ENCODE measurements around the gene OR2D2. TPM values are rescaled to one million over a fixed set of nuclear protein-coding genes. Genes with fewer than 3 reads are reported as not detected.
"Not testable (repeated sequence)": the region's sequence is repeated elsewhere in the genome, so short reads cannot be mapped to it uniquely, and the experiment has no call there.

The OR2D2 gene
- total RNA-seq, 4 donors from 2014 or later, result not detected

DNA sequence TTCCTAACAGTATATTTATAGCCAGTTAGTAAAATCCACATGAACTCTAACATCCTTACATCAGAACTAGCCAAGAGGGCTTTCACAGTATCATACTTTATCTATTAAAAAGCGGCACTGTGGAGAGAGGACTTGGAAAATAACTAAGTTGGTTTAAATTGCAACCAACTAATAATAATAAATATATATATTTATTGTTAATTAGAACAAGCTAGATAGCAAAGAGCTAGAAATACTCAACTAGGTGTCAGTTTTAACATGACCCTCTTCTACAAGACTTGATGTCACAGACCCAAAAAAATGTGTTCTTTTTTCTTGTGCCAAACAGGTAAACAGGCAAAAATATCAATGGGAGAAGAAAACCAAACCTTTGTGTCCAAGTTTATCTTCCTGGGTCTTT lies 28.4 kb upstream of the OR2D2 start, which contains the start of gene OR2D3:
TSS of gene OR2D3 (plus strand) at position 301 of the 400 bp plus-strand sequence. CDS start at position 301, 0 bp downstream.
- 100% methylated on average over 1 of the region's 1 CpG for WGBS
- DNase-seq (ENCODE audit: extremely low spot score), result no peak
- Histone ChIP-seq H3K4me1 (no peaks in the 10 kb centered on the region), H3K36me3 (no peaks in the 10 kb centered on the region), H3K4me3 (no peak within 1 kb of the TSS), H3K27ac (replicated peaks in 1 of 4) (no peak within 1 kb of the TSS), H3K27me3 (no peaks in the 10 kb centered on the region), H3K9me3 (no peaks in the 10 kb centered on the region)
- intact Hi-C loops (cut with DNase I), result no loop called here
- TF ChIP-seq POLR2A (IDR thresholded peaks at IDR 0.05; ENCODE audit: low read depth) (no peak), EP300 (IDR thresholded peaks at IDR 0.05) (no peak), POLR2AphosphoS5 (IDR thresholded peaks at IDR 0.05) (no peak)
- TF ChIP-seq, protein P1, sequence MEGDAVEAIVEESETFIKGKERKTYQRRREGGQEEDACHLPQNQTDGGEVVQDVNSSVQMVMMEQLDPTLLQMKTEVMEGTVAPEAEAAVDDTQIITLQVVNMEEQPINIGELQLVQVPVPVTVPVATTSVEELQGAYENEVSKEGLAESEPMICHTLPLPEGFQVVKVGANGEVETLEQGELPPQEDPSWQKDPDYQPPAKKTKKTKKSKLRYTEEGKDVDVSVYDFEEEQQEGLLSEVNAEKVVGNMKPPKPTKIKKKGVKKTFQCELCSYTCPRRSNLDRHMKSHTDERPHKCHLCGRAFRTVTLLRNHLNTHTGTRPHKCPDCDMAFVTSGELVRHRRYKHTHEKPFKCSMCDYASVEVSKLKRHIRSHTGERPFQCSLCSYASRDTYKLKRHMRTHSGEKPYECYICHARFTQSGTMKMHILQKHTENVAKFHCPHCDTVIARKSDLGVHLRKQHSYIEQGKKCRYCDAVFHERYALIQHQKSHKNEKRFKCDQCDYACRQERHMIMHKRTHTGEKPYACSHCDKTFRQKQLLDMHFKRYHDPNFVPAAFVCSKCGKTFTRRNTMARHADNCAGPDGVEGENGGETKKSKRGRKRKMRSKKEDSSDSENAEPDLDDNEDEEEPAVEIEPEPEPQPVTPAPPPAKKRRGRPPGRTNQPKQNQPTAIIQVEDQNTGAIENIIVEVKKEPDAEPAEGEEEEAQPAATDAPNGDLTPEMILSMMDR (IDR thresholded peaks at IDR 0.05), result no peak

GRCh38 chr11:6919698-6920097 lies 27.4 kb upstream of the OR2D2 start:
- Histone ChIP-seq H3K9me3 (no peaks in the 10 kb centered on the region), H3K27me3 (no peaks in the 10 kb centered on the region), H3K27ac (replicated peaks in 1 of 4) (no peak overlapping the region), H3K4me1 (no peaks in the 10 kb centered on the region), H3K36me3 (no peaks in the 10 kb centered on the region), H3K4me3 (no peak overlapping the region)
- no peak for DNase-seq (ENCODE audit: extremely low spot score)
- intact Hi-C loops (cut with DNase I), result no loop called here
- no peak for TF ChIP-seq POLR2AphosphoS5 (IDR thresholded peaks at IDR 0.05)
- TF ChIP-seq POLR2A (IDR thresholded peaks at IDR 0.05; ENCODE audit: low read depth), result no peak
- TF ChIP-seq, protein P1 (IDR thresholded peaks at IDR 0.05), result no peak
- TF ChIP-seq EP300 (IDR thresholded peaks at IDR 0.05), result no peak
- WGBS, result 29% methylated on average over 2 of the region's 2 CpGs

- TF ChIP-seq, protein P1 (IDR thresholded peaks at IDR 0.05), result no peak
- TF ChIP-seq EP300 (IDR thresholded peaks at IDR 0.05), result no peak
- TF ChIP-seq POLR2A (IDR thresholded peaks at IDR 0.05; ENCODE audit: low read depth), result no peak
- TF ChIP-seq POLR2AphosphoS5 (IDR thresholded peaks at IDR 0.05), result no peak
- H3K4me1 ChIP-seq, result no peaks in the 10 kb centered on the region
- H3K27ac ChIP-seq (replicated peaks in 1 of 4), result no peak overlapping the region
- H3K9me3 ChIP-seq, result no peaks in the 10 kb centered on the region
- 46% methylated on average over 3 of the region's 3 CpGs for WGBS
- no peaks in the 10 kb centered on the region for H3K36me3 ChIP-seq
- no peaks in the 10 kb centered on the region for H3K27me3 ChIP-seq
- intact Hi-C loops (cut with DNase I), result no loop called here
- no peak for DNase-seq (ENCODE audit: extremely low spot score)
- H3K4me3 ChIP-seq, result no peak overlapping the region
Observed at GRCh38 chr11:6911948-6912347, 19.6 kb upstream of the OR2D2 start.

GRCh38 chr11:6911378-6911777 lies 19.1 kb upstream of the OR2D2 start:
- Histone ChIP-seq H3K36me3 (no peaks in the 10 kb centered on the region), H3K27ac (replicated peaks in 1 of 4) (no peak overlapping the region)
- DNase-seq (ENCODE audit: extremely low spot score), result no peak

DNA sequence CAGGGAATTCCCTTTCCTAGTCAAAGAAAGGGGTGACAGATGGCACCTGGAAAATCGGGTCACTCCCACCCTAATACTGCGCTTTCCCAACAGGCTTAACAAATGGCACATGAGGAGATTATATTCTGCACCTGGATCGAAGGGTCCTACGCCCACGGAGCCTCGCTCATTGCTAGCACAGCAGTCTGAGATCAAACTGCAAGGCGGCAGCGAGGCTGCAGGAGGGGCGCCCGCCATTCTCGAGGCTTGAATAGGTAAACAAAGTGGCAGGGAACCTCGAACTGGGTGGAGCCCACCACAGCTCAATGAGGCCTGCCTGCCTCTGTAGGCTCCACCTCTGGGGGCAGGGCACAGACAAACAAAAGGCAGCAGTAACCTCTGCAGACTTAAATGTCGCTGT lies 12.5 kb upstream of the OR2D2 start:
- intact Hi-C loops (cut with DNase I); DNase-seq (ENCODE audit: extremely low spot score); H3K27me3 ChIP-seq; H3K9me3 ChIP-seq; H3K27ac ChIP-seq (replicated peaks in 1 of 4); H3K36me3 ChIP-seq; H3K4me3 ChIP-seq; H3K4me1 ChIP-seq: not testable (repeated sequence)
- 76% methylated on average over 13 of the region's 13 CpGs for WGBS

More at GRCh38 chr11:6911378-6911777, 19.1 kb upstream of the OR2D2 start:
- no peaks in the 10 kb centered on the region for H3K4me1 ChIP-seq
- 82% methylated on average over 3 of the region's 3 CpGs for WGBS
- intact Hi-C loops (cut with DNase I), result no loop called here
- TF ChIP-seq POLR2A (IDR thresholded peaks at IDR 0.05; ENCODE audit: low read depth) (no peak), EP300 (IDR thresholded peaks at IDR 0.05) (no peak), POLR2AphosphoS5 (IDR thresholded peaks at IDR 0.05) (no peak)
- TF ChIP-seq, protein P1 (IDR thresholded peaks at IDR 0.05), result no peak
- H3K4me3 ChIP-seq, result no peak overlapping the region
- H3K9me3 ChIP-seq, result no peaks in the 10 kb centered on the region
- H3K27me3 ChIP-seq, result no peaks in the 10 kb centered on the region
